HepG2 (cell line): ENCODE data around the gene ZNF678. TPM values are rescaled to one million over a fixed set of nuclear protein-coding genes. Genes with fewer than 3 reads are reported as not detected.

Experiments
- HNF1A ChIP-seq, 2 experiments: sonication (generic) in 1 of 2; formaldehyde crosslinking in 1 of 2; IDR thresholded peaks; 2 replicates each; pipeline versions ENCODE4 v1.4.0 to v1.6.1; 2016 to 2020; ENCODE audit warnings: borderline replicate concordance in 1 of 2, low read depth in 1 of 2, mild to moderate bottlenecking in 1 of 2, missing genetic modification reagents in 1 of 2
- MIER2 ChIP-seq: IDR thresholded peaks from 2 replicates; pipeline ENCODE4 v1.6.1; 2016; ENCODE audit warnings: missing biosample characterization, missing genetic modification reagents
- PATZ1 ChIP-seq: sonication (generic); formaldehyde crosslinking; IDR thresholded peaks from 2 replicates; pipeline ENCODE4 v1.4.0; 2020; ENCODE audit warnings: missing genetic modification reagents
- TCF12 ChIP-seq, 2 experiments: fragments of 450-650 bp in 1 of 2; sonication (generic) in 1 of 2; formaldehyde crosslinking in 1 of 2; IDR thresholded peaks; 2 replicates each; pipeline versions ENCODE4 v1.6.1 to v1.8.0; 2017 to 2022; ENCODE audit warnings: antibody characterized with exemption in 1 of 2, mild to moderate bottlenecking in 1 of 2, missing genetic modification reagents in 1 of 2, moderate library complexity in 1 of 2
- ZNF652 ChIP-seq: IDR thresholded peaks from 2 replicates; pipeline ENCODE4 v1.6.1; 2016; ENCODE audit warnings: low read depth, borderline replicate concordance
- polyA plus RNA-seq, 8 experiments: library from polyadenylated mRNA; depleted of rRNA in 3 of 8; stranded (reverse) in 7 of 8; unstranded in 1 of 8; fragments of >200 nt; fragmentation: Illumina TruSeq in 4 of 8; extraction: Trizol in 4 of 8; gene quantifications; 2 replicates each; pipeline versions ENCODE4 v1.2.1 to v1.2.3, GENCODE V29; 2011 to 2016; ENCODE audit warnings: low read depth in 4 of 8, missing spikeins in 1 of 8, mixed read lengths in 1 of 8; ENCODE audit not compliant: insufficient read depth in 1 of 8
- total RNA-seq, 5 experiments: library from RNA; depleted of rRNA; stranded (reverse); fragments of >200 nt; fragmentation: Illumina TruSeq; extraction: Trizol; gene quantifications; 2 replicates each; pipeline ENCODE4 v1.2.3, GENCODE V29; 2016; ENCODE audit warnings: low read depth in 1 of 5

ZNF678 gene
- total and polyA plus RNA-seq, 2 of the 13 experiments (the other 11 are each of a cell fraction or from before 2014, with no cell fraction given), result 2.0 to 7.6 TPM

GRCh38 chr1:227654431-227654830 is 91.1 kb downstream of the ZNF678 start (continued):
- TF ChIP-seq HNF1A (IDR thresholded peaks at IDR 0.05; ENCODE audit: low read depth) (no peak), HNF1A (CRISPR knock-in tag; IDR thresholded peaks at IDR 0.05; ENCODE audit: borderline replicate concordance) (no peak), MIER2 (CRISPR knock-in tag) (no peak), TCF12 (IDR thresholded peaks at IDR 0.05) (no peak), TCF12 (CRISPR knock-in tag; IDR thresholded peaks at IDR 0.05) (no peak), ZNF652 (CRISPR knock-in tag) (no peak), PATZ1 (no peak)
